ENCODE measurements around the gene NOP14. TPM values are rescaled to one million over a fixed set of nuclear protein-coding genes. Genes with fewer than 3 reads are reported as not detected.

The NOP14 gene
- total and polyA plus RNA-seq, 2 experiments from 2014 or later, result 29.9 to 38.7 TPM

- TF ChIP-seq JUNB (IDR thresholded peaks at IDR 0.05; ENCODE audit: unreplicated experiment), result no peak
- TF ChIP-seq, protein P1, sequence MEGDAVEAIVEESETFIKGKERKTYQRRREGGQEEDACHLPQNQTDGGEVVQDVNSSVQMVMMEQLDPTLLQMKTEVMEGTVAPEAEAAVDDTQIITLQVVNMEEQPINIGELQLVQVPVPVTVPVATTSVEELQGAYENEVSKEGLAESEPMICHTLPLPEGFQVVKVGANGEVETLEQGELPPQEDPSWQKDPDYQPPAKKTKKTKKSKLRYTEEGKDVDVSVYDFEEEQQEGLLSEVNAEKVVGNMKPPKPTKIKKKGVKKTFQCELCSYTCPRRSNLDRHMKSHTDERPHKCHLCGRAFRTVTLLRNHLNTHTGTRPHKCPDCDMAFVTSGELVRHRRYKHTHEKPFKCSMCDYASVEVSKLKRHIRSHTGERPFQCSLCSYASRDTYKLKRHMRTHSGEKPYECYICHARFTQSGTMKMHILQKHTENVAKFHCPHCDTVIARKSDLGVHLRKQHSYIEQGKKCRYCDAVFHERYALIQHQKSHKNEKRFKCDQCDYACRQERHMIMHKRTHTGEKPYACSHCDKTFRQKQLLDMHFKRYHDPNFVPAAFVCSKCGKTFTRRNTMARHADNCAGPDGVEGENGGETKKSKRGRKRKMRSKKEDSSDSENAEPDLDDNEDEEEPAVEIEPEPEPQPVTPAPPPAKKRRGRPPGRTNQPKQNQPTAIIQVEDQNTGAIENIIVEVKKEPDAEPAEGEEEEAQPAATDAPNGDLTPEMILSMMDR (conservative IDR thresholded peaks at IDR 0.05; ENCODE audit: low read depth in 2 of 2), result no peak
- no peak for TF ChIP-seq STAT1 (IDR thresholded peaks at IDR 0.05; ENCODE audit: unreplicated experiment)
- TF ChIP-seq NANOG (IDR thresholded peaks at IDR 0.05; ENCODE audit: borderline replicate concordance), result no peak
- no peak for TF ChIP-seq EZH2phosphoT487 (IDR thresholded peaks at IDR 0.05; ENCODE audit: unreplicated experiment)
- TF ChIP-seq ETS1 (IDR thresholded peaks at IDR 0.05), result no peak
Observed at GRCh38 chr4:3010998-3011397, 47.8 kb upstream of the NOP14 start (continued).

DNA sequence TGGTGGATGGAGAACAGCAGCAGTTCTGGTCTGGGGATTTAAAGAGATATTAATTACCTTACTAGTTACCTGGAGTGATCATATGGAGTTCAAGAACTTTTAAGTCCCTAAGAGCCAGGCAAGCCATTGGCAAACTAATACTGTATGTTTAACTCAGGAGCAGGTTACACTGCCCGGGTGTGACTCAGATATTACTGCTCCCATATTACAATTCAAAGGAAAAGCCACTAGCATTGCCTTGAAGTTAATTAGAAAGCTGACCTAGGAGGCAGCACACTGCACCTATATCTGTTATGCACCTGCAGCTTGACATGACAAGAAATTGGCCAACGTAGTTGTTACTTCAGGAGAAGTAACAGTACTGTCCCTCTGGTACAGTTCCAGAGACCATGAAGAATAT lies 47.4 kb upstream of the NOP14 start:
- H3K27ac Mint-ChIP-seq, result no peak overlapping the region
- Histone ChIP-seq H3F3A (replicated peaks; ENCODE audit: low read depth) (no peaks in the 10 kb centered on the region), H3K27me3 (ENCODE audit: insufficient read depth) (no peaks in the 10 kb centered on the region), H3K4me2 (no peak overlapping the region), H3K36me3 (ENCODE audit: insufficient read depth) (no peaks in the 10 kb centered on the region), H3K27ac (ENCODE audit: low read depth) (no peak overlapping the region), H3K4me3 (no peak overlapping the region), H3K9me2 (ENCODE audit: insufficient read depth) (no peaks in the 10 kb centered on the region), H3K4me1 (ENCODE audit: insufficient read depth) (no peaks in the 10 kb centered on the region), H2AFZ (no peak overlapping the region), H4K20me1 (replicated peaks; ENCODE audit: insufficient read depth) (no peaks in the 10 kb centered on the region), H3K79me2 (replicated peaks; ENCODE audit: insufficient read depth) (no peaks in the 10 kb centered on the region)
- TF ChIP-seq CREB1 (CRISPR knock-in tag; IDR thresholded peaks at IDR 0.05; ENCODE audit: low read depth) (no peak), JUNB (IDR thresholded peaks at IDR 0.05; ENCODE audit: unreplicated experiment) (no peak), POLR2AphosphoS5 (IDR thresholded peaks at IDR 0.05; ENCODE audit: low read depth) (no peak), ZNF462 (CRISPR knock-in tag; IDR thresholded peaks at IDR 0.05) (no peak), ETS1 (IDR thresholded peaks at IDR 0.05) (no peak), STAT1 (IDR thresholded peaks at IDR 0.05; ENCODE audit: unreplicated experiment) (no peak)
- TF ChIP-seq, protein P1 (conservative IDR thresholded peaks at IDR 0.05; ENCODE audit: low read depth in 2 of 2), result no peak
- H3K9me3 Mint-ChIP-seq, result no peaks in the 10 kb centered on the region
- no peak overlapping the region for H3K4me3 Mint-ChIP-seq
- no peak for ATAC-seq
- no peaks in the 10 kb centered on the region for H3K36me3 Mint-ChIP-seq (ENCODE audit: low read depth)
- H3K4me1 Mint-ChIP-seq, result no peaks in the 10 kb centered on the region
- DNase-seq (ENCODE audit: low spot score), result no peak
- H3K27me3 Mint-ChIP-seq (ENCODE audit: insufficient read depth, low read depth, poor library complexity), result peaks cover 1% of the 10 kb centered on the region

All from GM23338 (cell line).